Mucosa of descending colon (tissue), 3 donors: ENCODE measurements around the gene KCNF1. TPM values are rescaled to one million over a fixed set of nuclear protein-coding genes. Genes with fewer than 3 reads are reported as not detected.

Source experiments
- ATAC-seq: fragments of 200-7000 bp; cut with Tn5 transposase; one replicate; pipeline ENCODE4 v1.9.1; 2020; ENCODE audit warnings: mild to moderate bottlenecking, moderate library complexity
- DNase-seq, 3 donors: peaks; one replicate each; pipeline ENCODE4 v3.0.0-alpha.2; 2020
- H3K36me3 ChIP-seq: fragments of 200-600 bp; one replicate; pipeline ENCODE4 v1.8.0; 2021; ENCODE audit warnings: low read depth, mild to moderate bottlenecking
- H3K4me1 ChIP-seq: fragments of 200-600 bp; one replicate; pipeline ENCODE4 v1.8.0; 2021; ENCODE audit warnings: low read depth, mild to moderate bottlenecking
- H3K4me3 ChIP-seq: fragments of 200-600 bp; one replicate; pipeline ENCODE4 v1.8.0; 2021; ENCODE audit warnings: mild to moderate bottlenecking
- H3K9me3 ChIP-seq: fragments of 200-600 bp; one replicate; pipeline ENCODE4 v1.8.0; 2021; ENCODE audit warnings: mild to moderate bottlenecking
- intact Hi-C, 2 donors: fragments of 100-400 bp; cut with DNase I in 1 of 2; cut with micrococcal nuclease in 1 of 2; formaldehyde crosslinking; loops; one replicate each; pipeline versions ENCODE4 v1.11.0 to v1.11.1; 2022; cut with DNase I, micrococcal nuclease
- total RNA-seq, 3 donors: library from RNA; stranded (reverse); fragmentation: NEBNext Ultra II Directional in 2 of 3; extraction: Animal tissue kit (Norgen Biotek cat#: 25700) in 2 of 3; gene quantifications; one replicate each; pipeline versions ENCODE4 v1.2.1 to v1.2.4, GENCODE V29; 2021 to 2023
- TF ChIP-seq, protein P1 (sequence below): fragments of 200-600 bp; IDR thresholded peaks from one replicate; pipeline ENCODE4 v1.8.0; 2022; ENCODE audit warnings: antibody characterized with exemption, mild to moderate bottlenecking
- donor health status: DM: no; HTN: no; CAD: no; lungs with moderate emphysema.
- donor health status: DM: no; HTN: no; CAD: no.
- donor health status: DM: no; HTN: yes; CAD: no.

KCNF1 gene
- total RNA-seq, 3 donors from 2014 or later, result 0.32 to 0.99 (median 0.78) TPM

- no peaks in the 10 kb centered on the region for H3K4me1 ChIP-seq
- TF ChIP-seq, protein P1, sequence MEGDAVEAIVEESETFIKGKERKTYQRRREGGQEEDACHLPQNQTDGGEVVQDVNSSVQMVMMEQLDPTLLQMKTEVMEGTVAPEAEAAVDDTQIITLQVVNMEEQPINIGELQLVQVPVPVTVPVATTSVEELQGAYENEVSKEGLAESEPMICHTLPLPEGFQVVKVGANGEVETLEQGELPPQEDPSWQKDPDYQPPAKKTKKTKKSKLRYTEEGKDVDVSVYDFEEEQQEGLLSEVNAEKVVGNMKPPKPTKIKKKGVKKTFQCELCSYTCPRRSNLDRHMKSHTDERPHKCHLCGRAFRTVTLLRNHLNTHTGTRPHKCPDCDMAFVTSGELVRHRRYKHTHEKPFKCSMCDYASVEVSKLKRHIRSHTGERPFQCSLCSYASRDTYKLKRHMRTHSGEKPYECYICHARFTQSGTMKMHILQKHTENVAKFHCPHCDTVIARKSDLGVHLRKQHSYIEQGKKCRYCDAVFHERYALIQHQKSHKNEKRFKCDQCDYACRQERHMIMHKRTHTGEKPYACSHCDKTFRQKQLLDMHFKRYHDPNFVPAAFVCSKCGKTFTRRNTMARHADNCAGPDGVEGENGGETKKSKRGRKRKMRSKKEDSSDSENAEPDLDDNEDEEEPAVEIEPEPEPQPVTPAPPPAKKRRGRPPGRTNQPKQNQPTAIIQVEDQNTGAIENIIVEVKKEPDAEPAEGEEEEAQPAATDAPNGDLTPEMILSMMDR, result no peak
- DNase-seq (no peak), ATAC-seq (no peak)
- intact Hi-C loops, result no loop called here
- no peaks in the 10 kb centered on the region for H3K9me3 ChIP-seq
- H3K4me3 ChIP-seq, result no peak overlapping the region
- H3K36me3 ChIP-seq, result no peaks in the 10 kb centered on the region
Observed at GRCh38 chr2:10960606-10961489, 49.1 kb downstream of the KCNF1 start.

DNA sequence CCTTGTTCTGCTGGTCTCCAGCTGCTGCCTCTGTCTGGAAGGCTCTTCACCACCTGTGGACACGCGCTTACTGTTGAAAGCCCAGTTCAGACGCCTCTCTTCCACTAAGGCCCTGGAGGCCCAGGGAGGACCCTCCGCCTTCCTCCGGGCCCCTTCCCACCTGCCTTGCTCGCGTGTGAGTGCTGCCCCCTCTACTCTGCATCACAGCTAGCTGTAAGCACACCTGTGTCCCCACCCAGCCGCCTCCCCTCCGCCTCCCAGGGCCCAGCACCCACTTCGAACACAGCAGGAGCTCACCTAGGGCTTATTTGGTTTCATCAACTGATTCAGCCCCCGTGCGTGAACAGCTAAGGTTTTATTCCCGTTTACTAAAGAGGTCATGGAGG lies 49.7 kb downstream of the KCNF1 start:
- TF ChIP-seq, protein P1, result no peak
- ATAC-seq, result no peak
- H3K4me1 ChIP-seq, result no peaks in the 10 kb centered on the region
- H3K4me3 ChIP-seq, result no peak overlapping the region
- no peaks in the 10 kb centered on the region for H3K9me3 ChIP-seq
- no peak for DNase-seq
- intact Hi-C loops, result no loop called here
- no peaks in the 10 kb centered on the region for H3K36me3 ChIP-seq

GRCh38 chr2:10962004-10962403 lies 50.3 kb downstream of the KCNF1 start:
- Histone ChIP-seq H3K4me1 (no peaks in the 10 kb centered on the region), H3K9me3 (no peaks in the 10 kb centered on the region), H3K4me3 (no peak overlapping the region), H3K36me3 (no peaks in the 10 kb centered on the region)
- intact Hi-C loops, result no loop called here
- DNase-seq, result no peak
- TF ChIP-seq, protein P1, result no peak
- ATAC-seq, result no peak

- Histone ChIP-seq H3K4me1 (no peaks in the 10 kb centered on the region), H3K36me3 (no peaks in the 10 kb centered on the region), H3K9me3 (no peaks in the 10 kb centered on the region), H3K4me3 (no peak overlapping the region)
- DNase-seq (peak in 1 of 3 donors; percentile 18), ATAC-seq (no peak)
- TF ChIP-seq, protein P1, result no peak
- intact Hi-C loops, result no loop called here
Observed at GRCh38 chr2:10963155-10963554, 51.4 kb downstream of the KCNF1 start.

Other genes with a start within 250 kb of the KCNF1 start
- gene NOL10, start 222.0 kb upstream of the KCNF1 start, total RNA-seq, result 10 to 100 TPM; 17.0 to 22.7 (median 19.7) TPM
- gene ATP6V1C2, start 190.3 kb upstream of the KCNF1 start, total RNA-seq, result 1 to 10 TPM in 2 of 3 donors, under 1 TPM in 1; 0.57 to 3.8 (median 1.0) TPM
- gene PDIA6, start 99.1 kb upstream of the KCNF1 start, total RNA-seq, result 100 to 1,000 TPM; 121 to 168 (median 126) TPM
- 10 to 100 TPM in 2 of 3 donors, 1 to 10 TPM in 1; 9.4 to 14.2 (median 12.1) TPM for gene SLC66A3, start 243.5 kb downstream of the KCNF1 start, total RNA-seq